ENCODE data around the gene COL11A2. TPM values are rescaled to one million over a fixed set of nuclear protein-coding genes. Genes with fewer than 3 reads are reported as not detected.

COL11A2 gene
- total RNA-seq, 3 donors from 2014 or later, result 0.32 to 1.0 (median 0.98) TPM

DNA sequence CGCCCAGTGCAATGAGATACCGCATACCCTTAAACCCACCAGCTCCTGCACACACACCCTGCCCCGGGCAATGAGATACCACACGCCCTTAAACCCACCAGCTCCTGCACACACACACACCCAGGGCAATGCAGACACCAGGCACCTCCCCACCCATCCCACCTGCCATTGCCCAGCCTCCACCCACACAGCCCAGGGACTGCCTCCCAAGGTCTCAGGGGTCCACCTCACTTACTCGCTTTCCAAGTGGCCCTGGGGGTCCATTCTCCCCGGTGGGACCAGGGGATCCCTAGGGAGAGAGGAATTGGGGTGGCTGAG, 24.0 kb downstream of the COL11A2 start:
- Histone ChIP-seq H3K4me1 (no peaks in the 10 kb centered on the region), H3K27me3 (no peaks in the 10 kb centered on the region), H3K4me3 (no peak overlapping the region), H3K27ac (no peak overlapping the region), H3K9me3 (no peaks in the 10 kb centered on the region), H3K36me3 (no peaks in the 10 kb centered on the region)
- DNase-seq (ENCODE audit: low spot score in 2 of 2), result no peak
- TF ChIP-seq POLR2AphosphoS5 (IDR thresholded peaks at IDR 0.05), result no peak
- TF ChIP-seq, protein P1, sequence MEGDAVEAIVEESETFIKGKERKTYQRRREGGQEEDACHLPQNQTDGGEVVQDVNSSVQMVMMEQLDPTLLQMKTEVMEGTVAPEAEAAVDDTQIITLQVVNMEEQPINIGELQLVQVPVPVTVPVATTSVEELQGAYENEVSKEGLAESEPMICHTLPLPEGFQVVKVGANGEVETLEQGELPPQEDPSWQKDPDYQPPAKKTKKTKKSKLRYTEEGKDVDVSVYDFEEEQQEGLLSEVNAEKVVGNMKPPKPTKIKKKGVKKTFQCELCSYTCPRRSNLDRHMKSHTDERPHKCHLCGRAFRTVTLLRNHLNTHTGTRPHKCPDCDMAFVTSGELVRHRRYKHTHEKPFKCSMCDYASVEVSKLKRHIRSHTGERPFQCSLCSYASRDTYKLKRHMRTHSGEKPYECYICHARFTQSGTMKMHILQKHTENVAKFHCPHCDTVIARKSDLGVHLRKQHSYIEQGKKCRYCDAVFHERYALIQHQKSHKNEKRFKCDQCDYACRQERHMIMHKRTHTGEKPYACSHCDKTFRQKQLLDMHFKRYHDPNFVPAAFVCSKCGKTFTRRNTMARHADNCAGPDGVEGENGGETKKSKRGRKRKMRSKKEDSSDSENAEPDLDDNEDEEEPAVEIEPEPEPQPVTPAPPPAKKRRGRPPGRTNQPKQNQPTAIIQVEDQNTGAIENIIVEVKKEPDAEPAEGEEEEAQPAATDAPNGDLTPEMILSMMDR (IDR thresholded peaks at IDR 0.05), result no peak
- TF ChIP-seq POLR2A (IDR thresholded peaks at IDR 0.05), result no peak
- intact Hi-C loops (cut with DNase I; ENCODE audit: low total_unique reads), result no loop called here

GRCh38 chr6:33167374-33168283, 24.6 kb downstream of the COL11A2 start:
- DNase-seq (ENCODE audit: low spot score in 2 of 2), result no peak
- Histone ChIP-seq H3K27ac (no peak overlapping the region), H3K27me3 (no peaks in the 10 kb centered on the region), H3K4me3 (no peak overlapping the region), H3K4me1 (no peaks in the 10 kb centered on the region), H3K9me3 (no peaks in the 10 kb centered on the region), H3K36me3 (no peaks in the 10 kb centered on the region)
- intact Hi-C loops (cut with DNase I; ENCODE audit: low total_unique reads), result no loop called here
- TF ChIP-seq, protein P1 (IDR thresholded peaks at IDR 0.05), result no peak
- TF ChIP-seq POLR2A (IDR thresholded peaks at IDR 0.05), result no peak
- no peak for TF ChIP-seq POLR2AphosphoS5 (IDR thresholded peaks at IDR 0.05)

DNA sequence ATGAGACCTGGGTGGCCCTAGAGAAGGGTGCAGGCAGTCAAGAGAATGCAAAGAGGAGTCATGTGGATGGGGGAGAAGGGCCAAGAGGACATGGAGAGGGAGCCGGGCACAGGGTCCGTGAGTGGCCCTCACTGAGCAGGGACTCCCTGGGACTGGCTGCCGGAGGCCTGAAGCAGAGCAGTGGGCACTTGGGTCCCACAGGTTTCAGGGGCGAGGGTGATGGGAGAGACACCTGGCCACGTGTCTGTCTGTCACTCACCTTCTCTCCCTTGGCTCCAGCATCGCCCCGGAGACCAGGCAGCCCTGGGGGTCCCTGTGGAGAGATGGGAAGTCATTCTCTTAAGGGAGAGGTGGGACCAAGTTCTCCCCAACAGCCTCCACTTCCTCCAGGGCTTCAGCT, 25.5 kb downstream of the COL11A2 start:
- Histone ChIP-seq H3K4me1 (peaks cover 0 to 4% of the 10 kb centered on the region in 2 donors), H3K27ac (no peak overlapping the region), H3K9me3 (no peaks in the 10 kb centered on the region), H3K36me3 (no peaks in the 10 kb centered on the region), H3K27me3 (no peaks in the 10 kb centered on the region), H3K4me3 (no peak overlapping the region)
- DNase-seq (ENCODE audit: low spot score in 2 of 2), result no peak
- TF ChIP-seq POLR2A (IDR thresholded peaks at IDR 0.05) (no peak), POLR2AphosphoS5 (IDR thresholded peaks at IDR 0.05) (no peak)
- TF ChIP-seq, protein P1 (IDR thresholded peaks at IDR 0.05), result no peak
- intact Hi-C loops (cut with DNase I; ENCODE audit: low total_unique reads), result no loop called here

- peaks cover under 1 to 7% of the 10 kb centered on the region in 2 donors for H3K4me1 ChIP-seq
- no peaks in the 10 kb centered on the region for H3K27me3 ChIP-seq
- no peaks in the 10 kb centered on the region for H3K9me3 ChIP-seq
- TF ChIP-seq, protein P1 (IDR thresholded peaks at IDR 0.05), result no peak
- no peak for TF ChIP-seq POLR2AphosphoS5 (IDR thresholded peaks at IDR 0.05)
- TF ChIP-seq POLR2A (IDR thresholded peaks at IDR 0.05), result no peak
- no peak overlapping the region for H3K27ac ChIP-seq
- DNase-seq (ENCODE audit: low spot score in 2 of 2), result no peak
- H3K4me3 ChIP-seq, result no peak overlapping the region
- intact Hi-C loops (cut with DNase I; ENCODE audit: low total_unique reads), result no loop called here
- H3K36me3 ChIP-seq, result no peaks in the 10 kb centered on the region
Measured at GRCh38 chr6:33166363-33166762, 25.9 kb downstream of the COL11A2 start.

DNA sequence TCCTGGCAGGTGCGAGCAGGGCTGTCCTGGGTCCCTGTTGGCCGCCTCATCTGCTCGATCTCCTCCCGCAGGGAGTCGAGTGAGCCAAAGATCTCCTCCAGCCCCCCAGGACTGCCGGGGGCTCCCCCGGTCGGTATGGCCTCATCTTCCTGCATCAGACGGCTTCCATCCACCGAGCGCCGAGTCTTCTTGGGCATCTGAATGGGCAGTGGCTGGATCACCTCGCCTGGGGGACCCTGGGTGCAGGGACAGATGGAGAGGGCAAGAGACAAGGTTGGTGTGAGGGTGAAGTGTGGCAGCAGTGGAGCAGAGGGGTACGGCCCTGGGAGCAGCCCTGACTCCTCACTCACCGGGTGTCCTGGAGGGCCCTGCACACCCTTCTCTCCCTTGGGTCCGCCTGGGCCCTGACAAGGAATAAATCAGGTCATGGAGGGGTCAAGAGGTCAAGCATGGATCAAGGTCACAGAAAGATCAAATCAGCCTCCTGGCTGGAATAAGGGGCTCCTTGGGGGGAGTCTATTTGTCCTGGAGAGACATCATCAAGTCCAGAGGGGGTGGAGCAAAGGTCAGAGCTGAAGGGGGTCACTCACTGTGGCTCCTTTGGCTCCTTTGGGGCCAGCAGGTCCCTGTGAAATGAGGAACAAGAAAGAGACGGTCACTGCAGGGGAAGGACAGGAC, 26.5 kb downstream of the COL11A2 start:
- intact Hi-C loops (cut with DNase I; ENCODE audit: low total_unique reads), result no loop called here
- Histone ChIP-seq H3K36me3 (no peaks in the 10 kb centered on the region), H3K27ac (no peak overlapping the region), H3K4me3 (no peak overlapping the region), H3K27me3 (no peaks in the 10 kb centered on the region), H3K9me3 (no peaks in the 10 kb centered on the region), H3K4me1 (peaks cover 4 to 7% of the 10 kb centered on the region in 2 donors)
- DNase-seq (ENCODE audit: low spot score in 2 of 2), result no peak
- TF ChIP-seq, protein P1 (IDR thresholded peaks at IDR 0.05), result no peak
- no peak for TF ChIP-seq POLR2AphosphoS5 (IDR thresholded peaks at IDR 0.05)
- no peak for TF ChIP-seq POLR2A (IDR thresholded peaks at IDR 0.05)
